GM18508 (cell line): ENCODE measurements around the gene MTHFD2L.
"Not testable (repeated sequence)": the region's sequence is repeated elsewhere in the genome, so short reads cannot be mapped to it uniquely, and the experiment has no call there.

Experiments
- ATAC-seq: cut with Tn5 transposase; IDR thresholded peaks from one replicate; pipeline ENCODE4 v1.9.1; 2021; ENCODE audit warnings: moderate number of reproducible peaks; ENCODE audit not compliant: insufficient read depth, unreplicated experiment

Gene MTHFD2L

GRCh38 chr4:74157561-74158465 lies at the start of gene MTHFD2L:
Gene MTHFD2L, plus strand, starts transcription at chr4:74158118. Its CDS starts 21 bp downstream, at chr4:74158139.
- peak; percentile 94 for ATAC-seq

- ATAC-seq, result no peak
These were observed 49.3 kb upstream of the MTHFD2L start for GRCh38 chr4:74108457-74109115.

- ATAC-seq, result no peak
These were observed 48.6 kb upstream of the MTHFD2L start for GRCh38 chr4:74109116-74109869.

GRCh38 chr4:74109870-74110605 lies 47.9 kb upstream of the MTHFD2L start:
- no peak for ATAC-seq

- ATAC-seq, result no peak
These were observed 47.2 kb upstream of the MTHFD2L start for GRCh38 chr4:74110670-74111069.

- ATAC-seq, result no peak
These were observed 46.5 kb upstream of the MTHFD2L start for GRCh38 chr4:74111306-74111975.

GRCh38 chr4:74111990-74112389 lies 45.9 kb upstream of the MTHFD2L start:
- ATAC-seq, result no peak

GRCh38 chr4:74112399-74113105 lies 45.4 kb upstream of the MTHFD2L start:
- no peak for ATAC-seq

- ATAC-seq, result no peak
These were observed 43.7 kb upstream of the MTHFD2L start for GRCh38 chr4:74114234-74114633.

- ATAC-seq, result no peak
These were observed 40.8 kb upstream of the MTHFD2L start for GRCh38 chr4:74117024-74117534.

GRCh38 chr4:74118600-74119338 lies 39.1 kb upstream of the MTHFD2L start:
- no peak for ATAC-seq

GRCh38 chr4:74120086-74120485 lies 37.8 kb upstream of the MTHFD2L start:
- ATAC-seq, result no peak

- ATAC-seq, result no peak
These were observed 36.0 kb upstream of the MTHFD2L start for GRCh38 chr4:74121643-74122579.

GRCh38 chr4:74123065-74123728 lies 34.7 kb upstream of the MTHFD2L start:
- ATAC-seq, result no peak

GRCh38 chr4:74125029-74125428 lies 32.9 kb upstream of the MTHFD2L start:
- ATAC-seq, result no peak

- ATAC-seq, result no peak
These were observed 30.2 kb upstream of the MTHFD2L start for GRCh38 chr4:74127745-74128144.

- not testable (repeated sequence) for ATAC-seq
These were observed 27.1 kb upstream of the MTHFD2L start for GRCh38 chr4:74130843-74131242.
